NCI-H748 treated with DMSO at 0.1 percent for 48 hours (cell line): Measurements from ENCODE around the gene EPGN.
A peak's percentile ranks its signal among the peaks of the same experiment; 100 is the strongest.

Source experiments
- DNase-seq: peaks from one replicate; lab custom pipeline; 2025; lab: John Stamatoyannopoulos, UW

The EPGN gene

GRCh38 chr4:74311696-74312313 is 3.5 kb downstream of the EPGN start:
- no peak for DNase-seq

- DNase-seq: no peak
These were observed 6.1 kb downstream of the EPGN start for GRCh38 chr4:74314329-74314728.

GRCh38 chr4:74314944-74315343 is 6.7 kb downstream of the EPGN start:
- no peak for DNase-seq

GRCh38 chr4:74315376-74315775 is 7.1 kb downstream of the EPGN start:
- no peak for DNase-seq

DNA sequence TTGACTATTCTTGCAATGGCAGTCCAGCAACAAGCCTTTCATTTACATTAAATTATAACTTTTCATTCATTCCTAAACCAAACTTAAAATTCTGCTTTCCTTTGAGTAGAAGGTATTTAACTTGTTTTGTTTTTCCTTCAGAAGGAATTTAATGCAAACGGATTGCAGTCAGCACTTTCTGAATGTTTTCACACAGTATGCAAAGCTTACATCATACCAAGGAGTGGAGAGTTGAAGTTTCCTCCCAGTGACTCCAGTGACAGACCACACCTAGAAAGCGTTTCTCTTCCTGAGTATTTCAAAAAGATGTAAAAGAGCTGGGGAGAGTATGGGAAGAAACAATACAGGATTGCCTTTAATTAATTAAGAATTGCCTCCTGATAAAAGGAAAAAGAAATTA is 8.1 kb downstream of the EPGN start:
- no peak for DNase-seq

GRCh38 chr4:74317616-74318246 is 9.5 kb downstream of the EPGN start:
- DNase-seq: no peak

- no peak for DNase-seq
These were observed 10.0 kb downstream of the EPGN start for GRCh38 chr4:74318276-74318675.

- DNase-seq: no peak
These were observed 11.2 kb downstream of the EPGN start for GRCh38 chr4:74319470-74319869.

- DNase-seq: peak; percentile 2
These were observed 12.4 kb downstream of the EPGN start for GRCh38 chr4:74320559-74321118.

DNA sequence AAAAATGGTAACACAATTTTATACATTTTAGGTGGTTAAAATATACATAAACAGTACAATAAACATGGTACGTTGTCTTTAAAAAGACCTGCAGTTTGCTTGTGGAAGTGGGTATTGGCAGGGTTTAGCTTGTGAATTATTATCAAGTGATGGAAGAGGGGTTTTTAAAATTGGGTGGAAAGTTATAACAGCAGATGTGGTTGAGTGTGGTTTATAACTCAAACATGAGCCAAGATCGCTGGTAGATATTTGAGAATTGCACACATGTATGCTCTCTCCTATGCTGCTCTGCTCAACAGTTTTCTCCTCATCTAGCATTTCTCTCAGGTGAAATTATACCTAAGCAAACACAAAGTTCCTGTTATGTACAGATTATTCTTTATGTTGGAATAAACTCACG is 14.0 kb downstream of the EPGN start:
- no peak for DNase-seq

- no peak for DNase-seq
These were observed 15.4 kb downstream of the EPGN start for GRCh38 chr4:74323663-74324062.

DNA sequence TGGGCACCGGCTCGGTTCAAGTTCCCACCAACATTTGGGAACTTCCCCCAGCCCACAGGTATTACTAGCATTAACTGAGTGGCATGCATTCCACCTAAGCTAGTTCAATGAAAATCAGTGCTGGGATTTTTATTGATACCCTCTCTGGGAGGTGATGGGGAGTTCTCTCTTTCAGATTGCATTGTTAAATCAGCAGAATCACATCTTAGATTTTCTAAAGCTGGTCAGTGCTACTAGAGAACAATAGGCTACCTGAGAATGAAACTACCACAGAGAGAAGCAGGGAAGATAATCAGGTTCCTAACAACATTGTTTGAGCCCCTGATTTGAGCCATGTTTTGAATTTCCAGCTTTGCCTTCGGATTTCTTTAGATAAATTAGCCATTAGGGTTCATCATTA is 16.0 kb downstream of the EPGN start:
- DNase-seq: no peak

DNA sequence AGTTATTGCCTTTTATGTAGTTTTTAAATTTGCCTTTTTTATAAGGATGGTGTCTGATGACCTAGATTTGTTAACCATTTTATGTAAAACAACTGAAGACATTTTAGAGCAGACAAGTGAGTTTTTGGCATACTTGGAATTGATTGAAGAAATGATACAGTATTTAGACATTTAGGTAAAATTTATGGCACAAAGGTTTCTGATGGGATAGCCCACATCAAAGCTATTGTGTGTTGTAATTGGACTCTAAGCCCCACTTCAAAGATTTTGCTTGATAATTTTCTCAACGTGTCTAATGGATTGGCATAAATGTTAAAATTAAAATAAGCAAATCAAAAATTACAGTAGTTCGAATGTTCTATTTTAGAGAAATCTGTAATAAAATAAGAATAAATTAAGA is 17.6 kb downstream of the EPGN start:
- no peak for DNase-seq

DNA sequence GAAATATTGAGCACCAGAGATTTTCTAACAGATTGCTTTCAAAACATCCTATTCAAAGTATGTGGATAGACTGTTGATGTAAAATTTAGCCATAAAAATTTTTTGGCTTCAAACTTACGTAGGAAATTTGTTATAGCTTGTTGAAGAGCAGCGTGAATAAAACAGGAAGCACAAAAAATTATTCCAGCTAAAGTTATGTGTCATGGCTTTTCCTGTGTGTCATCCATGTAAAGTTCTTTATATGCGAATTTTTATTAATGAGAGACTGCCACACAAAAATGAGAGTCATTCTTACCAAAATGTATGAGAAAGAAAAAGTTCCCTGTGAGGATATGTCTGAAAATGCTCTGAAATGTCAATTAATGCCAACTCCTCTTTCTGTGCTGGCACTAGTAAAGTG is 19.5 kb downstream of the EPGN start:
- no peak for DNase-seq

GRCh38 chr4:74328501-74328900 is 20.2 kb downstream of the EPGN start:
- DNase-seq: no peak

DNA sequence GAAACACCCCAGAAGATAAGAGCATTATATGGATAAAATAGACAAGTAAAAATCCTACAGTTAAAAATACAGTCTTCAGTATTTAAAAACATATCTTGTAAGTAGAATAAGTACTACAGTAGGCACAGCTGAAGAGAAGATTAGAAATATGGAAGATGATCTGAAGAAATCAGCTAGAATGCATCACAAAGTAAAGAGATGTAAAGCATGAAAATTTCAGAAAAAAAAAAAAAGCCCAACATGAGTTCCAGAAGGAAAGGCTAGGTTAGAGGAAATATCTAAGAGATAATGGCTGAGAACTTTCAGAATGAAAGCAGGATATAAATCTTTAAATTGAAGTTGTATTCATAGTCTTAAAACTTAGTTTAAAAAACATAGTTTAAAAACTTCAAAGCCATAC is 21.0 kb downstream of the EPGN start:
- DNase-seq: no peak

DNA sequence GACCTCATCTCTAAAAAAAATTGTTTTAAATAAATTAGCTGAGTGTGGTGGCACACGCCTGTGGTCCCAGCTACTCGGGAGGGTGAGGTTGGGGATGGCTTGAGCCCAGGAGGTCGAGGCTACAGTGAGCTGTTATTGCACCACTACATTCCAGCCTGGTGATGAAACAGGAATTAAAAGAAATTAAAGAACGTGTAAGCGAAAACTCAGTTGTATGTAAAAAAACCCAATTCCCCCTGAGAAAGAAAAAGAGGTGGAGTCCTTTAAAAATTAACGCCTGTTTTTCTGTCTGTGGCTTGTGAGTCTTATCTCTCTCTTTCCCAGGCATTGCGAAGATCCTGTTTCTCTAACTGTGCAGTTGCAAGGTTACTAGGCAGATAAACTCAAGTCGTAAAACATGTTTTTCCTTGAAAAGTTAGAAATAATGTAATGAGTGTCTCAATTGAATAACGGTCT is 22.1 kb downstream of the EPGN start:
- DNase-seq: no peak

DNA sequence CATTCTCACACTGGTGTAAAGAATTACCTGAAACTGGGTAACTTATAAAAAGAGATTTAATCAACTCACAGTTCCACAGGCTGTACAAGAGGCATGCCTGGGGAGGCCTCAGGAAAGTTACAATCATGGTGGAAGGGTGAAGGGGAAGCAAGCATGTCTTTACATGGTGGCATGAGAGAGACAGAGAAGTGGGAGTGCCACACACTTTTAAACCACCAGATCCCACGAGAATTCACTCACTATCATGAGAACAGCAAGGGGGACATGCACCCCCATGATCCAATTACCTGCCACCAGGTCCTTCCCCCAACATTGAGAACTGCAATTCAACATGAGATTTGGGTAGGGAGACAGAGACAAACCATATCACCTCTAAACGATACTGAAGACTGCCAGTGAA is 23.0 kb downstream of the EPGN start:
- no peak for DNase-seq

GRCh38 chr4:74331944-74332343 is 23.7 kb downstream of the EPGN start:
- DNase-seq: no peak

GRCh38 chr4:74334636-74335035 is 26.4 kb downstream of the EPGN start:
- DNase-seq: no peak

DNA sequence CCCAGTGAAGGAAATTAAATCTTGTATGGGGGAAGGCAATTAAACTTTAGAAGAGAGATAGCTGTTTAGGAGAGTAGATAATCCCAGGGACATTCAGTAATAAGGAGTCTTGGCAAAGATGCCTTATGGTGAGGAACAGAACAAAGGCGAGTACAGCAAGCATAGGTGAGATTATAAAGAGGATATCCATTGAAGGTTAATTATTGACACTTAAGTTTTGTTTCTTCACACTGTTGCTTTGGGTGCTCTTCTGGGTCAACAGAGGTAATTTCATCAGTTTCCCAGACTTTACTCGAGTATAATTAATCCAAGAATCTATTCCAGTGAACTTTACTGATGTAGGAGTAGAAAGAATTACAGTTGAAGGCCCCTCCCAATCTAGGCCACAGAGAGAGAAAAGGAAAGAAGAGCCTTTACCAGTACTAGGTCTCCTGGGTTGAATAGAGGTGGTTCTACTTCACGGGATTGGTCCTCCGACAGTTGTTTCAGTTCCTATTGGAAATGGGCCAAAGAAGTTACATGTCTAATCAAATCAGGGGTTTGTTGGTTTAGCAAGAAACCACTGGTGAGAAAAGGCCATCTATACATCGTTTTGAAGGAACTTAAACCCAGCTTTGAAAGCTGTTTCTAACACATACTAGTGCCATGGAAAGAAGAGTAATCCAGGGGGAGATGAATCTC is 27.2 kb downstream of the EPGN start:
- DNase-seq: no peak

DNA sequence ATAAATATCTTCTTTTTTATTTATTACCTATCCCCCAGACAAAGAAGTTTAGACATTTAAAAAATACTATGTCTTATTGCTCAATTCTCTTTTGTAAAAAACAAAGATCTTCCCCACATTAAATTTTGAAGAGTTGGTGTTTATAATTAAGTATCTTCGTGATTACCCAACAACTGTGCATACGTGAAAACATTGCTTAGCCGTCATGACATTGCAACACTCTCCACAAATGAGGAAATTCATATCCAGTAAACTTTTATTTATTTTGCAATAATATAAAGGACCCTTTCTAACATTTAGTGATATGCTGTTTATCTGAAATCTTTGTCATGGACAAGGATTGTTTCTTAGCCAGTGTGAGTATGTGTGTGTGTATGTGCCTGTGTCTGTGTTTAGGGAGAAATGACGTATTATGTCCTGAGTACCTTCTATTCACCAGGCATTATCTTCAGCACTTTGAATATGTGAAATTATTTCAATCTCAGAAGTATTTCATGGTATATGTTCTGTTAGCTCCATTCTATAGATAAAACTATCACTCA is 30.6 kb downstream of the EPGN start:
- DNase-seq: no peak

DNA sequence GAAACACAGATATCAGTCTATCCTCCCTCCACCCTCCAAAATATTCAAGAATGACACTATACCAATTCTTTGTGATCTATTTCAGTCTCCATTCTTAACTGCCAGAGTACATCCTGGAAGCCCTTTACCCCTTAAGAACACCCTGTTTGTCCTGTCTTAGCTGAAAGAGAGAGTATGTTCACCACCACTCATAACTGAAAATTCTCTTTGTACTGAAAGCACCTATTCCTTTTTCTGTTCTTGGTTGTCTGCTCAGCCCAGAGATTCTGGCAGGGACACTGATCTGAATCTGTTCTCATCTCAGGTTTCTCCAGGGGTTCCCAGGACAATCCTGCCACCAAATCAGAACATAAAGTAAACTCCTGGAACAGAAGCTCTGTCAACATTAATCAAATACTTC is 31.2 kb downstream of the EPGN start:
- DNase-seq: no peak
